K562 (cell line): Measurements from ENCODE around the gene GORASP2.

Experiments used
- ARNT ChIP-seq, 2 experiments: fragments of 450-650 bp; IDR thresholded peaks; 2 replicates each; pipeline ENCODE4 v1.6.1; 2016; ENCODE audit warnings: mild to moderate bottlenecking in 1 of 2
- CEBPB ChIP-seq: fragments of 450-650 bp; IDR thresholded peaks from 2 replicates; pipeline ENCODE4 v1.6.1; 2016; ENCODE audit warnings: missing genetic modification characterization, missing compliant biosample characterization
- EZH2 ChIP-seq: IDR thresholded peaks from 2 replicates; pipeline ENCODE4 v1.6.1; 2012; ENCODE audit warnings: low read depth, mild to moderate bottlenecking, inconsistent platforms, low read length, borderline replicate concordance
- NR1H2 ChIP-seq: sonication (generic); formaldehyde crosslinking; IDR thresholded peaks from 2 replicates; pipeline ENCODE4 v1.4.0; 2020; ENCODE audit warnings: mild to moderate bottlenecking, missing genetic modification reagents
- NR2C2 ChIP-seq, 2 experiments: fragments of 200-800 bp in 1 of 2; sonication (Bioruptor generic) in 1 of 2; sonication (generic) in 1 of 2; formaldehyde crosslinking in 1 of 2; IDR thresholded peaks; 2 replicates each; pipeline versions ENCODE4 v1.6.1 to v1.8.0; 2016 to 2022; ENCODE audit warnings: mild to moderate bottlenecking in 1 of 2, missing compliant biosample characterization in 1 of 2, missing genetic modification characterization in 1 of 2, missing genetic modification reagents in 1 of 2
- RAD21 ChIP-seq, 2 experiments: fragments of 250-450 bp in 1 of 2; fragments of 450-650 bp in 1 of 2; sonication (Bioruptor Pico) in 1 of 2; formaldehyde crosslinking in 1 of 2; IDR thresholded peaks in 1 of 2; conservative IDR thresholded peaks in 1 of 2; 2 replicates each; pipeline versions ENCODE4 v1.4.0 to v1.8.0; 2020 to 2022; ENCODE audit warnings: mild to moderate bottlenecking in 2 of 2, moderate library complexity in 1 of 2
- ZC3H4 ChIP-seq: sonication (generic); formaldehyde crosslinking; IDR thresholded peaks from 2 replicates; pipeline ENCODE4 v1.9.0; 2021; ENCODE audit warnings: missing genetic modification reagents, borderline replicate concordance
- ZNF561 ChIP-seq: fragments of 450-650 bp; formaldehyde crosslinking; conservative IDR thresholded peaks from 2 replicates; pipeline ENCODE4 v1.4.0; 2020; ENCODE audit warnings: mild to moderate bottlenecking, moderate library complexity
- TF ChIP-seq, protein P1 (sequence below), 3 experiments: IDR thresholded peaks in 2 of 3; conservative IDR thresholded peaks in 1 of 3; 2 replicates each; pipeline ENCODE4 v1.5.1; 2011 to 2012; ENCODE audit warnings: low read length in 3 of 3, mild to moderate bottlenecking in 3 of 3, control low read depth in 2 of 3, improper control_type of control experiment in 1 of 3, inconsistent platforms in 1 of 3, low read depth in 1 of 3, mixed read lengths in 1 of 3, moderate library complexity in 1 of 3; ENCODE audit not compliant: insufficient read depth in 2 of 3

DNA sequence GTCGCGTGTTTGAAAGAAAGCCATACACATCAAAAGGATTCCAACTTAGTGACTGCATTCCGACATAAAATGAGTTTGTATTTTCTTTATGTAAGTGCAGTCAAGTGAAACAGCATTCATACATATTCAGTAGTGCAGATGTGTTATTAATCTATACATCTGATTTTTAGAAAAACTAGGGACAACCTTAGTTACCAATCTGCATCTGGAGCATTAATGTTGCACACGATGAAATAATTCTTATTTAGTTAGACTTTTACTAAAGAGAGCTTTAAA is 1.9 kb downstream of the GORASP2 start:
- TF ChIP-seq ZC3H4 (CRISPR knock-in tag) (no peak), ZNF561 (CRISPR knock-in tag) (no peak), NR1H2 (CRISPR knock-in tag) (no peak), EZH2 (no peak), ARNT (IDR thresholded peaks at IDR 0.05) (no peak), RAD21 (CRISPR knock-in tag; conservative IDR thresholded peaks at IDR 0.05 in 1 of 2, IDR thresholded peaks at IDR 0.05 in 1 of 2) (no peak), NR2C2 (CRISPR knock-in tag; IDR thresholded peaks at IDR 0.05) (no peak), NR2C2 (tag; IDR thresholded peaks at IDR 0.05) (no peak), CEBPB (tag) (no peak)
- TF ChIP-seq, protein P1, sequence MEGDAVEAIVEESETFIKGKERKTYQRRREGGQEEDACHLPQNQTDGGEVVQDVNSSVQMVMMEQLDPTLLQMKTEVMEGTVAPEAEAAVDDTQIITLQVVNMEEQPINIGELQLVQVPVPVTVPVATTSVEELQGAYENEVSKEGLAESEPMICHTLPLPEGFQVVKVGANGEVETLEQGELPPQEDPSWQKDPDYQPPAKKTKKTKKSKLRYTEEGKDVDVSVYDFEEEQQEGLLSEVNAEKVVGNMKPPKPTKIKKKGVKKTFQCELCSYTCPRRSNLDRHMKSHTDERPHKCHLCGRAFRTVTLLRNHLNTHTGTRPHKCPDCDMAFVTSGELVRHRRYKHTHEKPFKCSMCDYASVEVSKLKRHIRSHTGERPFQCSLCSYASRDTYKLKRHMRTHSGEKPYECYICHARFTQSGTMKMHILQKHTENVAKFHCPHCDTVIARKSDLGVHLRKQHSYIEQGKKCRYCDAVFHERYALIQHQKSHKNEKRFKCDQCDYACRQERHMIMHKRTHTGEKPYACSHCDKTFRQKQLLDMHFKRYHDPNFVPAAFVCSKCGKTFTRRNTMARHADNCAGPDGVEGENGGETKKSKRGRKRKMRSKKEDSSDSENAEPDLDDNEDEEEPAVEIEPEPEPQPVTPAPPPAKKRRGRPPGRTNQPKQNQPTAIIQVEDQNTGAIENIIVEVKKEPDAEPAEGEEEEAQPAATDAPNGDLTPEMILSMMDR (IDR thresholded peaks at IDR 0.05 in 2 of 3, conservative IDR thresholded peaks at IDR 0.05 in 1 of 3; ENCODE audit: insufficient read depth in 2 of 3, low read depth in 1 of 3, low read length in 3 of 3): no peak
